NCI-H187 treated with DMSO at 0.1 percent for 48 hours (cell line): ENCODE results near the gene SMARCA2.

Experiments
- DNase-seq: peaks from one replicate; lab custom pipeline; 2025; lab: John Stamatoyannopoulos, UW

Gene SMARCA2

DNA sequence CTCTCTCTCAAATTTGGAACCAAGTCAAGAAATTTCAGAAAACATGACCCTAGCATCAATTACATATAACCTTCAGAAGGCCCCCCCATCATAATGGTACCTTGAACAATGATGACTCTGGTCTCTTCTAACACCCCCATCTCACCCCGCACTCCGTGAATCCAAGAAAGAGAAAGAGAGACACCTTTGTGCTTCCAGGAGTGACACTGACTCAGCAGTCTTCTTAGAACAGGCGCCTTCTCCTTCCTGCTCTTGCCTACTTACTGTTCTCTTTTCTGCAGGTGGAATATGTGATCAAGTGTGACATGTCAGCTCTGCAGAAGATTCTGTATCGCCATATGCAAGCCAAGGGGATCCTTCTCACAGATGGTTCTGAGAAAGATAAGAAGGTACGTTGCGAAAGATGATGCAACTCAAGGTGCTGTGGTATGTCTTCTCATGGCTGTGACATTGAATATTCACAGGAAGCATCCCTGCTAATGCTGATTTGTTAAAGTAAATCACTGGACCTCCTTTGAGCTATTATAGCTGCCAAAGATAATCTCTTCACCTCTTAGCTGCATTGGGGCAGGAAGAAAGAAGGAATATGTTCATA is 81.3 kb downstream of the SMARCA2 start:
- DNase-seq: no peak

- no peak for DNase-seq
Observed at GRCh38 chr9:2106666-2107065, 91.5 kb downstream of the SMARCA2 start.

DNA sequence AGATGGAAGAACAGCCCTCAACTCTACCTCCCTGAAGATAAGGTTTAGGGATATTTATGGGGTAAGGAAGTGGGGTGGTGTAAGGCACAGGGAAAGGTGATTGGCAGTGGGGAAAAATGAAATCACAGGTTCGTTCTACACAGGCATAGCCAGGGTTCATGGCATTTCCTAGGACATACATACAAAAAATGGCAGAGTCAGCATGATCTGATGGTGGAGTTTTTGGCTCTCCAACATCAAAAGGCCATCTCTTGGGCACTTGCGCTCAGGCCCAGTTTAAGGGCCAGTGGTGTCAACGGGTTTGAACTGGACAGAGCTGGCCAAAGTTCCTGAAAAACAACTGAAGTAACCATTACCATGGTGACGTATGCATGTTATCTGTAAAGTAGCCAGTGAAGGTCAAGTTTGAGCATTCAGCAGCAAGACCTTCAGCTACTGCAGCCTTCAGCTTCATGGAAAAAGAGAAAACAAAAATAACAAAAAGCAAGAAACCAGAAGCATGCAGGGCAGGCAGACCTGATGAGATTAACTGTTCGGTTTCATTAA is 92.8 kb downstream of the SMARCA2 start:
- no peak for DNase-seq

GRCh38 chr9:2109069-2109650 is 94.0 kb downstream of the SMARCA2 start:
- DNase-seq: no peak

DNA sequence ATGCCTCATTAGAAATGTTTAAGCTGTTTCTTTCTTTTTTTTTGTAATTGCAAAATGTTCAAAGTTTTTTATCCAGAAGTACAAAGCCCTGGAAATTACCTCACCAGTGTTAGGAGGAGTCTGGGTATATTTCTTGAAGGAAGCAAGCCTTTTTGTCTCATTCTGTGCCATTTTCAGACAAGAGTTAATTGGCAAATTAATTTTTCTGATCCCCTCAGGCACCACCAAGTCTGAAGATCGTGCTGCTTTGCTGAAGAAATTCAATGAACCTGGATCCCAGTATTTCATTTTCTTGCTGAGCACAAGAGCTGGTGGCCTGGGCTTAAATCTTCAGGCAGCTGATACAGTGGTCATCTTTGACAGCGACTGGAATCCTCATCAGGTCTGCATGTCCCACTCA is 94.9 kb downstream of the SMARCA2 start:
- DNase-seq: no peak

DNA sequence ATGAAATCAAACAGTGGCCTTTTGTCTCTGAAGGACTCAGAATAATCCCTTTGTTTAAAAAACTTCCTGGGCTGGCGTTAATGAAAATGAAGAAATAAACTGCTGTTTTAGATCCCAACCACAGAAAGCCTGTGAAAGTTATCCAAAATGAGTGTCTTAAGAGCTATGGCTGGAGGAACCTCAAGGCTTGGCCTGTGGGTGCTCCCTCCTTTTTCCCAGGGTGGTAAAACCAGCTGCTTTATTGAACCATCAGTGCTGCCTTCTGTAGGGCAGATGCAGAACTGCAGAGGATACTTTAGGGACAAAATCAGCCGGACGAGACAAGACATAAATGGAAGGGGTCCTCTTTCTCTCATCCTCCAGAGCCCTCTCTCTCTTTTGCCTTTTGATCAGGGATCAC is 100.9 kb downstream of the SMARCA2 start:
- no peak for DNase-seq

DNA sequence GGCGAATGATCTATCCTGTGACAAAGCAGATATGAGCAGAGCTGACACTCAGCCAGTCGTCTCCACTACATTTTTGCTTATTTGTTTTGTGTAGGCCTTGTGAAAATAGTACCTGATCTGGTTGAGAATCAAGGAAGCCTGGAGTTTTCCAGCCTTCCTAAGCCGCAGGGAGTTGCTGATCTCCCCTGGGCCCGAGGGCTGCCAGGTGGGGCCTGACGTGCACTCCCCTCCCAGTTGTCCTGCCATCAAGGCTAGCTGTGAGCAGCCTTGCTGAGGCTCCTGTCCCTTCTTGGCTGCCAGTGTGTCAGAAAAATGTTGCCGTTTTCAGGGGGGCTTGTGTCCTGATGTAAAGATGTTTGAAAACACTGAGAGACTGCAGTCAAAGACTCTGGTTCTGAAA is 102.4 kb downstream of the SMARCA2 start:
- DNase-seq: no peak

DNA sequence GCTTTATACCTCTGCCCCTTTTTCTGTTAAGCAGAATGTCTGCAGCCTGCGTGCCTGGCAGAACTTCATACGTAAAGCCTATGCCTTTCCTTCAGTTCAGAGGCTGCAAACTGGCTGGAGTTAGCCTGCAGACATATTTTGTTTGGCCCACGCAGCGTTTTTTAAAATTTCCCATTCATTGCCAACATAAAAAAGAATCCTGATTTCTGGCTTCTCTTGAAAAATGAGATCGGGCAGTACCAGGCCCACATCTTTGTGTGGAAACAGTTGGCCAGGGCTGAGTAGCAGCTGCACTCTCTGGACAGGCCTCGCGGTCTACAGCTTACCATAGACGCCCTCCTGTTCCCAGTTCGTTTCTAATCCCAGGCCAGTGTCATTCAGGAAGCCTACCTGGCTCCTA is 104.4 kb downstream of the SMARCA2 start:
- no peak for DNase-seq

GRCh38 chr9:2120926-2121689 is 106.0 kb downstream of the SMARCA2 start:
- DNase-seq: no peak

DNA sequence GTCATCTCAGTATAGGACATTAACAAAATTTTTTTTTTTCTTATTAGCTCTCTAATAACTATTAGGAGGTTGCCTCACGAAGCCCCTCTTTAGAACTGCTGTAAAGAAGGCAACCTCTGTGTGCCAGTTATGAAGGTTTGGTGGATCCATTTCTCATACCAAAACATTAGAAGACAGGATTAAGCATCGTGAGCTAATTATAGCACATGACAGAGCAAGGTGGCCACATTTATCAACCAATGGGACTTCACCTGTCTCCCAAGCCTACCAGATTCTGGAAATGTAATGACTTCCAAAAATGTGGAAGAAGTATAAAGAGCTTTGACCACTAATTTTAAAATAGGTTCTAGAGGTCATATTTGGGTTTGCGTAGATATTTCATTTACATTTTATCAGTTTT is 107.2 kb downstream of the SMARCA2 start:
- DNase-seq: no peak

GRCh38 chr9:2125906-2126305 is 110.8 kb downstream of the SMARCA2 start:
- no peak for DNase-seq

DNA sequence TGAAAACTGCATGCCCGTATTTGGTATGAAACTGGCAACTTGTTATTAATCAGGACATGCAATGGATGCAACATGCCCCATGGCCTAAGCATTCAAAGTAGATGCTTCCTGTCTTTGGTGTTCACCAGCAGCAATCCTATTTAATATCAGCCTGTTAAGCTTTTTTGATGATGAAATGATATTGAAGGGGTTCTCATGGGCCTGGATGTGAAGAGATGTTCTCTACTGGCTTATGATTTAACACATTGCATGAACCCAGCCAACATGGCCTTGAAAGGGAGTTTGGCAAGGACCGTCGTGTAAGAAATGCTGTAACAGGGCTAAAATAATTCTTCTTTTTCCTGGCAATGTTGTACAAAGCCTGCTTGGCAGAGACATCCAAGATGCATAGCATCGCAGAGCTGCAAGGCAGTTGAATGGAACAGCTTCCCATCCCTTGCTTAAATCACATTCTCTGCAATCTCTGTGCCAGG is 111.2 kb downstream of the SMARCA2 start:
- no peak for DNase-seq

- no peak for DNase-seq
Observed at GRCh38 chr9:2127486-2127885, 112.3 kb downstream of the SMARCA2 start.

DNA sequence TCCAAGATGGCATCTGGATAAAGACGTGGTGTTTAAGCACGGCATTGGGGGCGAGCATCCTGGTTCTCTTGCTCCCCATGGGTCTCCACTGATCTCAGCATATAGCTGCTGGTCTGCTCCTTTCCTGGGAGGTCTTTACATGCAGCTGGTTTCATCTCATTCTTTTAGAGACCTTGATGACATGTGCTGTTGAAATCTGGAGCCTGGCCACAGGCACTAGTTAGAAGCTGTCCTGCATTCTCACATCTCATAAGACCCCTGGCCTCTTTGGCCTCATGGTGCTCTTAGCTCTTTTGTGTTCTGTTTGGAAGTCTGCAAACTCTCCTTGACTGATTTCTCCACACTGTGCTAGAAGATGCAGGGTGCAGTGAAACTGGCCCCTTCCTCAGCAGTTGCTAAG is 113.0 kb downstream of the SMARCA2 start:
- no peak for DNase-seq

GRCh38 chr9:2128618-2129017 is 113.5 kb downstream of the SMARCA2 start:
- DNase-seq: no peak

DNA sequence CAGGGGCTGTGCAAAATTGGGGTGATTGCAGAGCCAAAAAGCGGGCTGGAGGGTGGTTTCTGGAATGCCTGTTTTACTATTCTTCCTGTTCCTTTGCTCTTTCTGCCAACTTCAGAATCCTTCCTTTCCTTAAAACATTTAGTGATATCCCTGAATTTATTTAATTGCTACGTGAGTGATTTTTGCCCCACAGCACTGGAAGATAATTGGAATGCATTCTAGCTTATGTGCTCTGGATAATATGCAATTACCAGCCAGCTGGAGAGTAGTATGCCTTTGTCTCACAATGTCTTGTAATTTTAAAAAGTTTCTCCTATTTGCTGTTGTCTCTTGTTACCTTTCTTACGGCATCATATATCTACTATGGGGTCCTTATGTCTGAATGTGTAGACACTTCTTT is 115.8 kb downstream of the SMARCA2 start:
- DNase-seq: no peak

GRCh38 chr9:2132484-2133082 is 117.4 kb downstream of the SMARCA2 start:
- no peak for DNase-seq

- DNase-seq: no peak
Observed at GRCh38 chr9:2134391-2134790, 119.2 kb downstream of the SMARCA2 start.

DNA sequence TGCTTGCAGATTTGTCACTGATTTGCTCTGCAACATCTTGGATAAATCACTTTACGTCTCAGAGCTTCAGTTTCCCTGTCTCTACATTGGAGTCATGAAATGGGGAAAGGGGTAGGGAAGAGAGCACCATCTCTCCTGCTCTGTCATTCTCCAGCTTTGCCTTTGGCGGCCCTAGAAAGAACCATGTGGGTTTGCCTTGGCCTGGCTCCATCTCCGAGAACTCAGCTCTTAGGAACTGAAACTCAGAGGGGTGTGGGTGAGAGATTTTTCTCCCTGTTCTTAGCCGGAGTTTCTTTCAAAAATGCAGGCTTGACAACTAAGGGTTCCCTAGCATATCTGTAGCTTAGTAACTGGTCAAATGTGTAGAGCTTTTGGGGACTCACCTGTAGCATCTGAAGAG is 123.5 kb downstream of the SMARCA2 start:
- DNase-seq: no peak

DNA sequence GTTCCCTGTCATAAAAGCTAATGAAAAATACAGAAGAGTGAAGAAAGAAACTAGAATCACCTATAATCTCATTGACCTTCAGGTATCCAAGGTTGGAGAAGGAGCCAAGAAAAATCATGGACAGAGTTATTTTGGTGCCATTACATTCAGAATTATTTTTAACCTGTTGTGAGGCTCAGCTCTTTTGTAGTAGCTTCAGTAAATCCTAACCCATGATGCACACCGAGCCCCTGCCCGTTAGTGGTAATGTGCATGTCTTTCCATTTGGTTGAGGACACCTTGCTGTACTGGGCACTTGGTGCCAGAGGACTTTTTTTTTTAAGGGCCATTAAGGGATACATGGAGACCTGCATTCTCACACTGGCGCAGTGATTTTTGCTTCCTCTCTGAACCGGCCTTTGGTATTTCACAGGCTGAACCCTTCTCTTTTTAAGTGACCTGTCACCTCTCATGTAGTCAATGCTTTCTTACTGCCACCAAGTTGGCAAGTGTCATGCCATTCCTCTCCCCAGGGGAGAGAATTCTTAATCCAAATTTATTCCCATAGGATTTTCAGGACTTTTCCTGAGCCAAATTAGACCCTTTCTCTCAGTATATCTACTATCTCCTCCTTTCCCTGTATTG is 125.6 kb downstream of the SMARCA2 start:
- DNase-seq: no peak

DNA sequence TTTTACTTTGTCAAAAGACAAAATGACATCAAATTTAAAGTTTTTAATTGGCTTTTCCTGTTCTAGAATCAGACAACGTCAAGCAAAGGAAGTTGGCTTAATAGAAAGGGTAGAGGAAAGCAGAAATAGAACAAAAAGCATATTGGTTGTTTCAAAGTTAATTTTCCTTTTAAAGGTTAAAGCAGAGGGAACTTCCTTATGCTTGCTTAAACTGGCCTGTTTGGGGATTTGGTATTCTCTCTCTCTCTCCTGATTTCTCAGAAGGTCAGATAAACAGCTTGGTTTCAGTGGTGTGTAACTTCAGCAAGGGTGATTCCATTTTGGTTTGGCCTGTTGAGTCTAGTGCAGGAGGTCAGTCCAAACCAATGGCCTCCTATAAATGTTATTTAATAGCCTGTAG is 127.1 kb downstream of the SMARCA2 start:
- DNase-seq: no peak

DNA sequence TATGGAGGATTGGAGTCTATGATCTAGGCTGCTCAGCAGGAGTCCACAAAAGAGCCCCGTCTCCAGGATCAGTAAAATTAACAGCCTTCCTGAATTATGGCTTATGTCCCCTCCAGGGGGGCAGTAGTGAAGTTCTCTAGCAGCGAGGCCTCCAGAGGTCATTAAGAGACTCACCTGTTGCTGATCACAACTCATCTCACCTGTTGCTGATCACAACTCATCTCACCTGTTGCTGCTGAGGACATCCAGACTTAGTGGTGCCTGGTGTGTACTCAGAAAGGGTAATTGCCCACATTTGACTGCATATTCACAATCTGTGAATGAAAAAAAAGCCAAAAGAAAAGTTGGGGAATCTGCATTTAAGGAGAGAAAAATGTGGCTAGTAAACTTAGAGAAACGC is 129.5 kb downstream of the SMARCA2 start:
- DNase-seq: no peak
